Stimulated activated CD4-positive, alpha-beta T cell treated with anti-CD3 and anti-CD28 coated beads, TNF-alpha, amount 100 ng/mL, for 24 hours (primary cell): ENCODE results near the gene METRNL.
"Not testable (repeated sequence)": the region's sequence is repeated elsewhere in the genome, so short reads cannot be mapped to it uniquely, and the experiment has no call there.

ENCODE experiments used
- DNase-seq, 3 experiments: peaks; one replicate each; pipeline ENCODE4 v3.0.0-alpha.2; 2020; ENCODE audit warnings: low read depth in 3 of 3

The METRNL gene, protein sequence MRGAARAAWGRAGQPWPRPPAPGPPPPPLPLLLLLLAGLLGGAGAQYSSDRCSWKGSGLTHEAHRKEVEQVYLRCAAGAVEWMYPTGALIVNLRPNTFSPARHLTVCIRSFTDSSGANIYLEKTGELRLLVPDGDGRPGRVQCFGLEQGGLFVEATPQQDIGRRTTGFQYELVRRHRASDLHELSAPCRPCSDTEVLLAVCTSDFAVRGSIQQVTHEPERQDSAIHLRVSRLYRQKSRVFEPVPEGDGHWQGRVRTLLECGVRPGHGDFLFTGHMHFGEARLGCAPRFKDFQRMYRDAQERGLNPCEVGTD

GRCh38 chr17:83079352-83079747 is at the start of gene METRNL:
Gene METRNL, plus strand, starts transcription at chr17:83079609. Its CDS starts 207 bp downstream, at chr17:83079816.
- peak; percentile 18 to 57 (median 27) for DNase-seq

DNA sequence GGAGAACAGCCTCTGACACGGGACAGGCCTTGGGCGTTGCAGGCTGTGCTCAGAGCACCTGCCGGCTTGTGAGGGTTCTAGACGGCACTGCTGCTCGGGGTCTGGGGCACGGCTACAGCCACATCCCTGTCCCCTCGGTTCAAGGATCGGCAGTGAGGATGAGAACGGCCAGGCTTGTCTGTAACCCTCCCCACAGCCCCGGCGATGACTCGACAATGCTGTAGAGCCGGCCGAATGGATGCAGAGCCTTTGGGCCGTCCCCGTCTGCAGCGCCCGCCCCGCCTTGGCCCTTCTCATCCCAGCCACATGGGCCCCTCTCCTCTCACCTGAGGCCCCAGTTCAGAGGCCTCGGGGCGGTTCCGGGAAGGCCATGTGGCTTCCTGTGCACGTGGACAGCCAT is 49.0 kb upstream of the METRNL start:
- DNase-seq: no peak

DNA sequence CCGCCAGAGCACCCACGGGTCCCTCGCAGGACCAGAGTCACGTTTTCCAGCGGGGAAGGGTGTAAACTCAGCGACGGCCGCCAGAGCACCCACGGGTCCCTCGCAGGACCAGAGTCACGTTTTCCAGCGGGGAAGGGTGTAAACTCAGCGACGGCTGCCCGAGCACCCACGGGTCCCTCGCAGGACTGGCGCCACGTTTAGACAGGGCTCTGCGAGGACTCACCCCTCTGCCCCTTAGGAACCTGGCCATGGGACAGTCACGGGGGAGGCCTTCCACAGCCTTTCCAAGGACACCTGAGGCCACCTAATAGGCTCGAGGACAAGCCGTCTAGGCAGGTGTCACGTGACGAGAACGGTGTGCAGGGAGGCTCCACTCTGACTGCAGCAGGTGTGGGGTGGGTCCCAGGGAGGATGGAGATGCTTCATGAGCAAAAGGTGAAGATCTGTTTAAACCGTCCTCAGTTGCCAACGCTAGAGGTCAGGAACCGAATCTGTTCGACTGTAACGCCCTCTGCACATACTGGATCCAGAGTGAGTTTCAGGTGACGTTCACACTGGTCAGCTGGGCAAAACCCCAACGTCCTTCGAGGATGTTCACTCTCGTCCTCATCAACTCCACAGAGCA is 48.0 kb upstream of the METRNL start:
- DNase-seq: no peak

DNA sequence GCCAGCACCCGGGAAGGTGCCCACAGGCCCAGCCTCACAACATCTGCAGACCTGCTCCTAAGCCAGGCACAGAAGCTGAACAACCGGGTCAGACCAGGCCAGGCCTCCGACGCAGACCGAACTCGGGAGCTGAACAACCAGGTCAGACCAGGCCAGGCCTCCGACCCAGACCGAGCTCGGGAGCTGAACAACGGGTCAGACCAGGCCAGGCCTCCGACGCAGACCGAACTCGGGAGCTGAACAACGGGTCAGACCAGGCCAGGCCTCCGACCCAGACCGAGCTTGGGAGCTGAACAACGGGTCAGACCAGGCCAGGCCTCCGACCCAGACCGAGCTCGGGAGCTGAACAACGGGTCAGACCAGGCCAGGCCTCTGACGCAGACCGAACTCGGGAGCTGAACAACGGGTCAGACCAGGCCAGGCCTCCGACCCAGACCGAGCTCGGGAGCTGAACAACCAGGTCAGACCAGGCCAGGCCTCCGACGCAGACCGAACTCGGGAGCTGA is 47.4 kb upstream of the METRNL start:
- not testable (repeated sequence) for DNase-seq

DNA sequence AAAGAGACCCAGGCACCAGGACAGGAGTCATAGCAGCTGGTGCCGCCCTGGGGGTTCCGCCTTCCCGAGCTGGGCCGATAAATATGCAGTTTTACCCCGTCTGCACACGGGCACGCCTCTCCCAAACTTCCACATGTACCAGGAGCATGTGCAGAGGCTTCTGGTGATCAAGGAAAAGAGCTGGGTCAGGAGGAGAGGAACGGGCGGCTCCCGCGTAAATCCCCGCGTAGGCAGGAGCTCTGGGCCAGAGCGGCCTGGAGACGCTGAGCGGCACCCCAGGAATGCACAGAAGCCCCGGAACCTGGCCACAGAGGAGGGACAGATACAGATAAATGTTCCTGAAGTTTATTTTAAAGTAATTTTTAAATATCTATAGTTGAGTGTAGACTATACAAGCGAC is 46.6 kb upstream of the METRNL start:
- DNase-seq: no peak

DNA sequence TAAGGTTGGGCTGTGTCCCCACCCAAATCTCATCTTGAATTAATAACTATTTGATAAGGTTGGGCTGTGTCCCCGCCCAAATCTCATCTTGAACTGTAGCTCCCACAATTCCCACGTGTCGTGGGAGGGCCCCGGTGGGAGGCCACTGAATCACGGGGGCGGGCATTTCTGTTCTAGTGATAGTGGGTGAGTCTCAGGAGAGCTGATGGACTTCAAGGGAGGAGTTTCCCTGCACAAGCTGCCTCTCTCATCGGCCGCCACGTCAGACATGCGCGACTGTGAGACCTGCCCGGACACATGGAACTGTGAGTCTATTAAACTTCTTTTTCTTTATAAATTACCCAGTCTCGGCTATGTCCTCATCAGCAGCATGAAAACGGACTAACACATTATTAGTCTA is 44.9 kb upstream of the METRNL start:
- no peak for DNase-seq

DNA sequence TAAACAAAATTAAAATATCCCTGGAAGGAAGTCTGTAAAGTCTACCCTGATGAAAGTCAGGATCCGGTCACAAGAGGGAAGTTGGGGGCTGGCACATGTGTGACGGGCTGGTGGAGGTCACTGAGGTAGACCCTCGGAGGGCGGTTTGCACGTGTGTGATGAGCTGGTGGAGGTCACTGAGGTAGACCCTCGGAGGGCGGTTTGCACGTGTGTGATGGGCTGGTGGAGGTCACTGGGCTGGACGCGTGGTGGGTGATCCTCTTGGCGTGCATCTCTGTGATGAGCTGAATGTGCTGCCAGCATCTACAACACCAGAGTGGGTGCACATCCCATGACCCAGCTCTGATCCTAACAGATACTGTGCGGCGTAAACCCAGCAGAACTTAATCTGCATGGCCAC is 43.7 kb upstream of the METRNL start:
- DNase-seq: no peak

DNA sequence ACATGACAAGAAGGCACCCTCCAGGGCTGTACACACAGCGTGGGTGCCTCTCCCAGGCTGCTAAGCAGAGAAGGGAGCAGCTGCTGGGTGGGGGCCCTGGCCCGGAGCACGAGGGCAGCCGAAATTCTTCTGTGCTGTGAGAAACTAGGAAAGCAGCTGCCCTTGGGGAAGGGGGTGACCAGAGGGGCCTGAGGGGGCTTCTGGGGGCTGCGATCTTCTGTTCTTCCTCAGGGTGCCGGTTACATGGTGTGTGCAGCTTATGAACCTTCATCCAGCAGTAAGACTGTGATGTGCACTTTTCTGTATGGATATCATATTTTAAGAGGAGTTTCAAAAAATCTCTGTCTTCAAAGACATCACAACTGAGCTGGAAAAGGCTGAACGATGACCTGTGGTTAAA is 43.2 kb upstream of the METRNL start:
- DNase-seq: no peak

GRCh38 chr17:83036666-83037065 is 42.7 kb upstream of the METRNL start:
- DNase-seq: no peak

GRCh38 chr17:83037084-83037873 is 42.1 kb upstream of the METRNL start:
- no peak for DNase-seq

- DNase-seq: no peak
These were observed 41.6 kb upstream of the METRNL start for GRCh38 chr17:83037874-83038165.

GRCh38 chr17:83038983-83039382 is 40.4 kb upstream of the METRNL start:
- not testable (repeated sequence) for DNase-seq

- DNase-seq: no peak
These were observed 38.1 kb upstream of the METRNL start for GRCh38 chr17:83041305-83041704.

- no peak for DNase-seq
These were observed 36.8 kb upstream of the METRNL start for GRCh38 chr17:83042522-83043158.

- not testable (repeated sequence) for DNase-seq
These were observed 34.9 kb upstream of the METRNL start for GRCh38 chr17:83044479-83044878.

GRCh38 chr17:83046448-83047181 is 32.8 kb upstream of the METRNL start:
- no peak for DNase-seq

GRCh38 chr17:83047182-83047478 is 32.3 kb upstream of the METRNL start:
- no peak for DNase-seq

DNA sequence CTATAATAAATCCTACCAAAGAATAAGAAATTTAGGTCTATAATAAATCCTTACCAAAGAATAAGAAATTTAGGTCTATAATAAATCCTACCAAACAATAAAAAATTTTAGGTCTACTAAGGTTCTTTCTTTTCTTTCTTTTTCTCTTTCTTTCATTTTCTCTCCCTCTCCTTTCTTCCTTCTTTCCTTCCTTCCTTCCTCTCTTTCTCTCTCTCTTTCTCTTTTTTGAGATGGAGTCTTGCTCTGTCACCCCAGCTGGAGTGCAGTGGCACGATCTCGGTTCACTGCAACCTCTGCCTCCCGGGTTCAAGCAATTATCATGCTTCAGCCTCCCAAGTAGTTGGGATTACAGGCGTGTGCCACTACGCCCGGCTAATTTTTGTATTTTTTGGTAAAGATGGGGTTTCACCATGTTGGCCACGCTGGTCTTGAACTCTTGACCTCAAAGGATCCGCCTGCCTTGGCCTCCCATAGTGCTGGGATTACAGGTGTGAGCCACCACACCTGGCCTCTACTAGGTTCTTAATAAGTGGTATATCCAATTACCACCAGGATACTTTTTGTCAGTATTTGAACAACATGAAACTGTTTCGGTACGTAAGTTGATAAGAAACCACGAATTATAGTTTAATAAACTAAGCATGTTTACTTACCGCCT is 31.5 kb upstream of the METRNL start:
- DNase-seq: not testable (repeated sequence)

DNA sequence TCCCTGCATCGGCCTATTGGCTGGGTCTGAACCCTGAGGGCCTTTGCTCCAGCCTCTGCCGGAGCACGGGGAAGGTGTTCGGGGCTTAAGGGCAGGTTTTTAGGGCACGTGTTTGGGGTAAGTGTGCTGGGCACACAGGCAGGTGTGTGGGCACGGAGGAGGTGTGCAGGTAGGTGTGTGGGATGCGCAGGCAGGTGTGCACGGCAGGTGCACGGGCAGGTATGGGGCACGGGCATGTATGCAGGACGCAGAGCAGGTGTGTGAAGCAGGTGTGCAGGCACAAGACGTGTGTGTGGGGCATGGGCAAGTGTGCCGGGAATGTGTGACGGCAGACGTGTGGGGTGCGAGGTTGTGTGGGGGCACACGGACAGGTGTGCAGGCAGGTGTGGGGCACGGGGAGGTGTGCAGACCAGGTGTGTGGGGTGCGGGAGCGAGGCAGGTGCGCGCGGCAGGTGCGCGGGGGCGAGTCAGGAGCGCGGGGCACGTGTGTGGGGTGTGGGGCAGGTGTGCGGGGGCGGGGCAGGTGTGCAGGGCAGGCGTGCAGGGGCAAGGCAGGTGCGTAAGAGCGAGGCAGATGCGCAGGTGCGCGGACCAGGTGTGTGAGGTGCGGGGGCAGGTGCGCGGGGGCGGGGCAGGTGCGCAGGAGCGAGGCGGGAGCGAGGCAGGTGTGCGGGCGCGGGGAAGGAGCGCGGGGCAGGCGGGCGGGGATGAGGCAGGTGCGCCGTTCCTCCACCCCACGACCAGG is 28.6 kb upstream of the METRNL start:
- no peak for DNase-seq
